HFFc6 (cell line): ENCODE results near the gene ZNF407. TPM values are rescaled to one million over a fixed set of nuclear protein-coding genes. Genes with fewer than 3 reads are reported as not detected.
"Not testable (repeated sequence)": the region's sequence is repeated elsewhere in the genome, so short reads cannot be mapped to it uniquely, and the experiment has no call there.

Experiments used
- DNase-seq: peaks from one replicate; pipeline ENCODE4 v3.0.0-alpha.2; 2018
- H3K27ac Mint-ChIP-seq: 2 replicates; pipeline ENCODE4 v1.8.0; 2020; ENCODE audit warnings: mild to moderate bottlenecking, mixed read lengths
- H3K27me3 Mint-ChIP-seq: 2 replicates; pipeline ENCODE4 v1.8.0; 2021; ENCODE audit warnings: mild to moderate bottlenecking, moderate library complexity, mixed read lengths; ENCODE audit not compliant: insufficient read depth
- H3K36me3 Mint-ChIP-seq: 2 replicates; pipeline ENCODE4 v1.8.0; 2021; ENCODE audit warnings: low read depth, mixed read lengths
- H3K4me1 Mint-ChIP-seq: 2 replicates; pipeline ENCODE4 v1.8.0; 2020; ENCODE audit warnings: low read depth, mixed read lengths
- H3K4me3 Mint-ChIP-seq: 2 replicates; pipeline ENCODE4 v1.8.0; 2020; ENCODE audit warnings: mild to moderate bottlenecking, moderate library complexity, mixed read lengths
- H3K9me3 Mint-ChIP-seq: 2 replicates; pipeline ENCODE4 v1.8.0; 2020; ENCODE audit warnings: mild to moderate bottlenecking, mixed read lengths
- CTCF ChIP-seq: fragments of 200-600 bp; sonication (generic); IDR thresholded peaks from 2 replicates; pipeline ENCODE4 v1.5.0; 2021; ENCODE audit warnings: antibody characterized with exemption, mild to moderate bottlenecking
- total RNA-seq, 6 experiments: library from RNA; stranded (reverse); fragmentation: NEBNext Ultra II Directional; extraction: Animal tissue kit (Norgen Biotek cat#: 25700); gene quantifications; 2 replicates in 1 of 6; 3 replicates in 5 of 6; pipeline ENCODE4 v1.2.3, GENCODE V29; 2021

Gene ZNF407
- total RNA-seq, 6 experiments from 2014 or later, result 7.9 to 9.7 (median 9.1) TPM

- Mint-ChIP-seq H3K9me3 (peaks cover 11% of the 10 kb centered on the region; the same call in 1 of the 2 replicates), H3K36me3 (peaks cover 4% of the 10 kb centered on the region; the same call in 1 of the 2 replicates), H3K27ac (no peak overlapping the region), H3K4me3 (no peak overlapping the region), H3K4me1 (no peaks in the 10 kb centered on the region), H3K27me3 (peaks cover 20% of the 10 kb centered on the region)
- no peak for DNase-seq
- TF ChIP-seq CTCF, result no peak
Observed at GRCh38 chr18:75101916-75102315, 504.2 kb downstream of the ZNF407 start.

GRCh38 chr18:75104029-75104428 lies 506.4 kb downstream of the ZNF407 start:
- peaks cover 11% of the 10 kb centered on the region; the same call in 1 of the 2 replicates for H3K9me3 Mint-ChIP-seq
- DNase-seq, H3K27ac Mint-ChIP-seq, H3K4me3 Mint-ChIP-seq, H3K4me1 Mint-ChIP-seq, H3K36me3 Mint-ChIP-seq: not testable (repeated sequence)
- peaks cover 27% of the 10 kb centered on the region for H3K27me3 Mint-ChIP-seq

- TF ChIP-seq CTCF, result no peak
- no peaks in the 10 kb centered on the region for H3K4me1 Mint-ChIP-seq
- no peak overlapping the region for H3K4me3 Mint-ChIP-seq
- peaks cover 11% of the 10 kb centered on the region; the same call in 1 of the 2 replicates for H3K9me3 Mint-ChIP-seq
- peaks cover 4% of the 10 kb centered on the region; the same call in 1 of the 2 replicates for H3K36me3 Mint-ChIP-seq
- H3K27me3 Mint-ChIP-seq, result peaks cover 31% of the 10 kb centered on the region
- DNase-seq, result no peak
- H3K27ac Mint-ChIP-seq, result no peak overlapping the region
Observed at GRCh38 chr18:75104483-75104882, 506.8 kb downstream of the ZNF407 start.

- Mint-ChIP-seq H3K27me3 (peaks cover 28% of the 10 kb centered on the region), H3K4me1 (no peaks in the 10 kb centered on the region), H3K4me3 (no peak overlapping the region), H3K27ac (no peak overlapping the region), H3K36me3 (peaks cover 4% of the 10 kb centered on the region; the same call in 1 of the 2 replicates), H3K9me3 (peaks cover 11% of the 10 kb centered on the region; the same call in 1 of the 2 replicates)
- no peak for TF ChIP-seq CTCF
- DNase-seq, result no peak
Observed at GRCh38 chr18:75105551-75106254, 508.0 kb downstream of the ZNF407 start.

GRCh38 chr18:75106746-75107145 lies 509.1 kb downstream of the ZNF407 start:
- peaks cover 5% of the 10 kb centered on the region; the same call in 1 of the 2 replicates for H3K4me1 Mint-ChIP-seq
- 0 out of 2 replicates have a peak, but pooled peaks cover under 1% of the 10 kb centered on the region for H3K36me3 Mint-ChIP-seq
- peaks cover 4% of the 10 kb centered on the region; the same call in 1 of the 2 replicates for H3K9me3 Mint-ChIP-seq
- no peak overlapping the region for H3K4me3 Mint-ChIP-seq
- H3K27ac Mint-ChIP-seq, result no peak overlapping the region
- peaks cover 31% of the 10 kb centered on the region for H3K27me3 Mint-ChIP-seq
- TF ChIP-seq CTCF, result no peak
- no peak for DNase-seq

- Mint-ChIP-seq H3K27me3 (peaks cover 33% of the 10 kb centered on the region), H3K4me3 (no peak overlapping the region), H3K4me1 (peaks cover 7% of the 10 kb centered on the region; the same call in 1 of the 2 replicates), H3K36me3 (no peaks in the 10 kb centered on the region), H3K9me3 (no peaks in the 10 kb centered on the region), H3K27ac (no peak overlapping the region)
- TF ChIP-seq CTCF, result no peak
- no peak for DNase-seq
Observed at GRCh38 chr18:75107196-75107930, 509.7 kb downstream of the ZNF407 start.
